GM13977 (cell line): ENCODE data around the gene CORO7.

Experiments used
- DNase-seq: peaks from one replicate; pipeline ENCODE4 v3.0.0; 2012; ENCODE audit warnings: low spot score
- CTCF ChIP-seq: IDR thresholded peaks from 2 replicates; pipeline ENCODE4 v1.5.1; 2012; ENCODE audit warnings: mild to moderate bottlenecking, control low read depth; ENCODE audit not compliant: insufficient read depth; ENCODE audit errors: extremely low read depth, missing control alignments
- in situ Hi-C: fragments of 300-500 bp; cut with MboI; formaldehyde crosslinking; loops from one replicate; pipeline ENCODE4 v1.12.0; 2022; ENCODE audit warnings: low sequenced_read_pairs, low pct_unique_long_range_greater_than_20kb, mixed read lengths, inconsistent platforms; ENCODE audit not compliant: unreplicated experiment

Gene CORO7

GRCh38 chr16:4383591-4384444 is 32.6 kb downstream of the CORO7 start:
- no peak for TF ChIP-seq CTCF
- in situ Hi-C loops, result no loop called here
- DNase-seq, result no peak

GRCh38 chr16:4382795-4383357 is 33.5 kb downstream of the CORO7 start:
- no peak for TF ChIP-seq CTCF
- DNase-seq, result no peak
- in situ Hi-C loops, result no loop called here

- in situ Hi-C loops, result no loop called here
- no peak for TF ChIP-seq CTCF
- no peak for DNase-seq
These were observed 34.2 kb downstream of the CORO7 start for GRCh38 chr16:4381935-4382794.

- in situ Hi-C loops, result no loop called here
- no peak for DNase-seq
- TF ChIP-seq CTCF, result no peak
These were observed 35.1 kb downstream of the CORO7 start for GRCh38 chr16:4381072-4381934.

- in situ Hi-C loops, result no loop called here
- no peak for TF ChIP-seq CTCF
- DNase-seq, result no peak
These were observed 36.0 kb downstream of the CORO7 start for GRCh38 chr16:4380119-4381063.
